ENCODE measurements around the gene RFTN1.
"Not testable (repeated sequence)": the region's sequence is repeated elsewhere in the genome, so short reads cannot be mapped to it uniquely, and the experiment has no call there.

The RFTN1 gene

GRCh38 chr3:16506884-16507577, 6.5 kb downstream of the RFTN1 start:
- DNase-seq: no peak

- no peak for DNase-seq
Observed at GRCh38 chr3:16506451-16506850, 7.0 kb downstream of the RFTN1 start.

GRCh38 chr3:16504692-16505091, 8.8 kb downstream of the RFTN1 start:
- no peak for DNase-seq

- no peak for DNase-seq
Observed at GRCh38 chr3:16504242-16504641, 9.3 kb downstream of the RFTN1 start.

GRCh38 chr3:16503191-16503776, 10.2 kb downstream of the RFTN1 start:
- no peak for DNase-seq

- no peak for DNase-seq
Observed at GRCh38 chr3:16502347-16502908, 11.1 kb downstream of the RFTN1 start.

- no peak for DNase-seq
Observed at GRCh38 chr3:16501376-16501775, 12.1 kb downstream of the RFTN1 start.

GRCh38 chr3:16500911-16501310, 12.6 kb downstream of the RFTN1 start:
- no peak for DNase-seq

- no peak for DNase-seq
Observed at GRCh38 chr3:16500093-16500492, 13.4 kb downstream of the RFTN1 start.

- no peak for DNase-seq
Observed at GRCh38 chr3:16499351-16499750, 14.1 kb downstream of the RFTN1 start.

- no peak for DNase-seq
Observed at GRCh38 chr3:16498130-16498890, 15.2 kb downstream of the RFTN1 start.

GRCh38 chr3:16496408-16497222, 16.9 kb downstream of the RFTN1 start:
- no peak for DNase-seq

GRCh38 chr3:16496008-16496407, 17.5 kb downstream of the RFTN1 start:
- DNase-seq: no peak

GRCh38 chr3:16494814-16495431, 18.6 kb downstream of the RFTN1 start:
- no peak for DNase-seq

GRCh38 chr3:16494094-16494493, 19.4 kb downstream of the RFTN1 start:
- DNase-seq: no peak

GRCh38 chr3:16490062-16490619, 23.4 kb downstream of the RFTN1 start:
- no peak for DNase-seq

- not testable (repeated sequence) for DNase-seq
Observed at GRCh38 chr3:16489326-16490061, 24.0 kb downstream of the RFTN1 start.

GRCh38 chr3:16488637-16489036, 24.9 kb downstream of the RFTN1 start:
- no peak for DNase-seq

- no peak for DNase-seq
Observed at GRCh38 chr3:16487511-16488175, 25.9 kb downstream of the RFTN1 start.

GRCh38 chr3:16486951-16487480, 26.5 kb downstream of the RFTN1 start:
- no peak for DNase-seq

GRCh38 chr3:16486201-16486600, 27.3 kb downstream of the RFTN1 start:
- no peak for DNase-seq
